GM18508 (cell line): Measurements from ENCODE around the gene NARF.
"Not testable (repeated sequence)": the region's sequence is repeated elsewhere in the genome, so short reads cannot be mapped to it uniquely, and the experiment has no call there.

Source experiments
- ATAC-seq: cut with Tn5 transposase; IDR thresholded peaks from one replicate; pipeline ENCODE4 v1.9.1; 2021; ENCODE audit warnings: moderate number of reproducible peaks; ENCODE audit not compliant: insufficient read depth, unreplicated experiment

Gene NARF

GRCh38 chr17:82494236-82495055 lies 35.9 kb downstream of the NARF start:
- peak; percentile 35 for ATAC-seq

- ATAC-seq = no peak
Observed at GRCh38 chr17:82495844-82496528, 37.4 kb downstream of the NARF start.

- no peak for ATAC-seq
Observed at GRCh38 chr17:82496529-82497434, 38.2 kb downstream of the NARF start.

- ATAC-seq = no peak
Observed at GRCh38 chr17:82497483-82498405, 39.2 kb downstream of the NARF start.

- no peak for ATAC-seq
Observed at GRCh38 chr17:82502207-82502606, 43.7 kb downstream of the NARF start.

GRCh38 chr17:82503094-82503727 lies 44.7 kb downstream of the NARF start:
- ATAC-seq = no peak

- no peak for ATAC-seq
Observed at GRCh38 chr17:82503728-82504308, 45.3 kb downstream of the NARF start.

- ATAC-seq = no peak
Observed at GRCh38 chr17:82505296-82505695, 46.8 kb downstream of the NARF start.

GRCh38 chr17:82506402-82506801 lies 47.9 kb downstream of the NARF start:
- not testable (repeated sequence) for ATAC-seq

GRCh38 chr17:82507631-82508175 lies 49.2 kb downstream of the NARF start:
- ATAC-seq = no peak

GRCh38 chr17:82511642-82512041 lies 53.1 kb downstream of the NARF start:
- ATAC-seq = not testable (repeated sequence)

GRCh38 chr17:82513864-82514263 lies 55.3 kb downstream of the NARF start:
- not testable (repeated sequence) for ATAC-seq

GRCh38 chr17:82517230-82517865 lies 58.8 kb downstream of the NARF start:
- ATAC-seq = no peak

- peak; percentile 58 for ATAC-seq
Observed at GRCh38 chr17:82518826-82519810, 60.6 kb downstream of the NARF start, which contains the start of gene FOXK2. TSS of gene FOXK2 (plus strand) at chr17:82519732. CDS start at chr17:82519889, 157 bp downstream.

GRCh38 chr17:82519971-82520903 lies 61.7 kb downstream of the NARF start:
- no peak for ATAC-seq

- no peak for ATAC-seq
Observed at GRCh38 chr17:82524540-82524939, 66.0 kb downstream of the NARF start.
